Smooth muscle cell of the pulmonary artery (primary cell): Measurements from ENCODE around the gene STYXL1. TPM values are rescaled to one million over a fixed set of nuclear protein-coding genes. Genes with fewer than 3 reads are reported as not detected.

ENCODE experiments used
- total RNA-seq: library from RNA; depleted of rRNA; stranded (reverse); fragments of >200 nt; gene quantifications from 2 replicates; pipeline ENCODE4 v1.2.3, GENCODE V29; 2014

The STYXL1 gene, protein sequence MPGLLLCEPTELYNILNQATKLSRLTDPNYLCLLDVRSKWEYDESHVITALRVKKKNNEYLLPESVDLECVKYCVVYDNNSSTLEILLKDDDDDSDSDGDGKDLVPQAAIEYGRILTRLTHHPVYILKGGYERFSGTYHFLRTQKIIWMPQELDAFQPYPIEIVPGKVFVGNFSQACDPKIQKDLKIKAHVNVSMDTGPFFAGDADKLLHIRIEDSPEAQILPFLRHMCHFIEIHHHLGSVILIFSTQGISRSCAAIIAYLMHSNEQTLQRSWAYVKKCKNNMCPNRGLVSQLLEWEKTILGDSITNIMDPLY
- 31.0 and 38.9 TPM in 2 replicates for total RNA-seq

DNA sequence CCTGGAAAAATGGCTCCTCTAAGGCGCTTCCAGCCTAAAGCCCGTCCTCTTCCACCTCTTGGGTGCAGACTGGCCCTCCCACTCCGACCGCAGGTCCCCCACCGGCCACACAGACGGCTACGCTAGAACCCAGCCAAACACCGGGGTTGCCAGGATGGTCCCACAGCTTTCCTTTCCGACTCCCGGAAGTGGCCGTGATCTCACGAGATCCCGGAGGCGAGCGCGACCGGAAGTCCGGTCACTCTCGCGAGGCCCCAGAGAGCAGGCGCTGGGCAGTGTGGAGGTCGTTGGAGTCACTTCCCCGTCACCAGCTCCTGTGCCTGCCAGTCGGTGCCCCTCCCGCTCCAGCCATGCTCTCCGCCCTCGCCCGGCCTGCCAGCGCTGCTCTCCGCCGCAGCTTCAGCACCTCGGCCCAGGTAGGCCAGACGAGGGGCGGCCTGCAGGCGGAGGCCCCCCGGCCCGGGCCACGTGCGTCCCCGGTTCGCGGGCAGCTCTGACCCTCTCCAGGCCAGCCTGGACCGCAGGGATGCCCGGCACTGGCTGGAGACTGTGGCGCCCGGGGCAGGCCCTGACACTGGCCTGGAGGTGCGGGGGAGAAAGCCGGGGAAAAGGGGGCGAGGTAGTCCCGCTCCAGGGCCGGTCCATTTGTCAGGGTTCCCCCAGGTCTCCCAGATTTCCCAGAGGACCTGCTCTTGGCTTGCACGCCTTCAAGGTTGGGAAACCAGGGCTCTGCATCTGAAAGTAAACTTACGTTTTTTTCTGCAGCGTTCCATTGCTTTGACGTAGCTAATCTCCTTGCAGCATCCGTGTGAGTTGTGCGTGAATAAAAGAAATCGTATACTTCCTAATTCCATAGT, at the start of gene STYXL1, which contains the start of gene MDH2:
TSS of gene STYXL1 (minus strand) at position 190 of the 857 bp plus-strand sequence. CDS start 17,477 bp downstream, outside the sequence.
TSS of gene MDH2 (plus strand) at position 296 of the 857 bp plus-strand sequence. CDS start at position 351, 55 bp downstream.

GRCh38 chr7:75994388-75995051, 53.3 kb downstream of the STYXL1 start, which contains the start of gene TMEM120A:
Gene TMEM120A, minus strand, starts transcription at chr7:75994595. Its CDS starts 25 bp downstream, at chr7:75994570.

Other genes with a start within 250 kb of the STYXL1 start
- gene CCL24, start 234.2 kb downstream of the STYXL1 start, total RNA-seq = not detected in 2 replicates
- 18.9 and 28.4 TPM in 2 replicates for gene RHBDD2, start 169.0 kb downstream of the STYXL1 start, total RNA-seq
- 64.7 and 70.2 TPM in 2 replicates for gene POR, start 132.8 kb downstream of the STYXL1 start, total RNA-seq
- gene TMEM120A, start 53.4 kb downstream of the STYXL1 start, total RNA-seq = 18.1 and 28.2 TPM in 2 replicates
- gene MDH2, start 106 bp upstream of the STYXL1 start, total RNA-seq = 50.8 and 75.9 TPM in 2 replicates
- 0.03 and 0.26 TPM in 2 replicates for gene SRRM3, start 153.9 kb upstream of the STYXL1 start, total RNA-seq